22Rv1 (cell line): ENCODE data around the gene CRYZL1.

Source experiments
- CTCF ChIP-seq: fragments of 450-650 bp; IDR thresholded peaks from 2 replicates; pipeline ENCODE4 v1.5.1; 2017; ENCODE audit warnings: mild to moderate bottlenecking
- ZFX ChIP-seq: fragments of 450-650 bp; IDR thresholded peaks from 2 replicates; pipeline ENCODE4 v1.6.1; 2017; ENCODE audit warnings: antibody characterized with exemption, borderline replicate concordance

- TF ChIP-seq CTCF (no peak), ZFX (no peak)
Observed at GRCh38 chr21:33663241-33663640, 21.7 kb upstream of the CRYZL1 start.
